Cardiac fibroblast (primary cell): ENCODE results near the gene FITM1.
A peak's percentile ranks its signal among the peaks of the same experiment; 100 is the strongest.

ENCODE experiments used
- DNase-seq, 2 donors: peaks; one replicate each; pipeline versions ENCODE4 v3.0.0 to v3.0.0-alpha.2; 2010; ENCODE audit warnings: low read depth in 2 of 2
- H3K4me3 ChIP-seq, 2 donors: replicated peaks in 1 of 2; 1 replicate in 1 of 2; 2 replicates in 1 of 2; pipeline ENCODE4 v1.5.1; 2011; ENCODE audit warnings: low read depth in 2 of 2, low read length in 2 of 2, mild to moderate bottlenecking in 2 of 2, moderate library complexity in 1 of 2
- TF ChIP-seq, protein P1 (sequence below): IDR thresholded peaks from one replicate; pipeline ENCODE4 v1.5.1; 2011; ENCODE audit warnings: low read depth, mild to moderate bottlenecking, low read length, inconsistent platforms

Gene FITM1

DNA sequence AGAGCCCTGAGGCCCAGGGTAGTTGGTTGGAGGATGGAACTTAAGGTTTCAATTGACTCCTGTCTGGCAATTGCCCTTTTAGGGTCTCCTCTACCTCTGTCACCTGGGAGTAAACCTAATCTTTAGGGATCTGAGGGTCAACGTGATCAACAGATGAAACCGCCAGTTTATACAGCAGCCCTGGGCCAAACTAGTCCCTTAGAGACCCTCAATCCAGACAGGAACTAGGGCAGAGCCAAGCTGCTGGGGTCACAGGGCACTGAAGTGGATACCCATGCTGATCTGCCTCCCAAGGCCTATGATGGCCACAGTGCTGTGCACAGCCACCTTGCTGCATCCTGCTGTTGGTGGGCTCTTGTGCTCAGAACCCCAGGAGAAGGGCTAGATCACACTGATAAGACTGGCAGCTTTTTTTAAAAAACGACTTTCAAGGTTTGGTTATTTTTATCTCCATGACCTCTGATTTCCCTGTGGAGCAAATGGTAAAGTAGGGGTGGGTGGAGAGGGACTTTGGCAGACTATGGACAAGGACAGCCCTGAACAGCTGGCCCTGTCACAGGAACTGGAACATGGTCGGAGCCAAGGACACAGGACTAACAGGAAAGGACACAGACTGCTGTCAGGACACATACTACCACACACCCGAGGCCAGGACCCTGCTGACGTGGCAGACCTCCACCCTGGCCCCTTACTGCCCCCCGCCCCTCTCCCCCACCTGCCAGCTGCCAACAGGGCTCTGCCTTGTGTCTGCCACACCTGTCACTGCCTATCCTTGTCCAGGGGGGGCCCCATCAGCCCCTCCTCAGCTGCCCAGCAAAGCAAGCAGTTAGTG, 474 bp downstream of the FITM1 start:
- no peak for DNase-seq
- TF ChIP-seq, protein P1, sequence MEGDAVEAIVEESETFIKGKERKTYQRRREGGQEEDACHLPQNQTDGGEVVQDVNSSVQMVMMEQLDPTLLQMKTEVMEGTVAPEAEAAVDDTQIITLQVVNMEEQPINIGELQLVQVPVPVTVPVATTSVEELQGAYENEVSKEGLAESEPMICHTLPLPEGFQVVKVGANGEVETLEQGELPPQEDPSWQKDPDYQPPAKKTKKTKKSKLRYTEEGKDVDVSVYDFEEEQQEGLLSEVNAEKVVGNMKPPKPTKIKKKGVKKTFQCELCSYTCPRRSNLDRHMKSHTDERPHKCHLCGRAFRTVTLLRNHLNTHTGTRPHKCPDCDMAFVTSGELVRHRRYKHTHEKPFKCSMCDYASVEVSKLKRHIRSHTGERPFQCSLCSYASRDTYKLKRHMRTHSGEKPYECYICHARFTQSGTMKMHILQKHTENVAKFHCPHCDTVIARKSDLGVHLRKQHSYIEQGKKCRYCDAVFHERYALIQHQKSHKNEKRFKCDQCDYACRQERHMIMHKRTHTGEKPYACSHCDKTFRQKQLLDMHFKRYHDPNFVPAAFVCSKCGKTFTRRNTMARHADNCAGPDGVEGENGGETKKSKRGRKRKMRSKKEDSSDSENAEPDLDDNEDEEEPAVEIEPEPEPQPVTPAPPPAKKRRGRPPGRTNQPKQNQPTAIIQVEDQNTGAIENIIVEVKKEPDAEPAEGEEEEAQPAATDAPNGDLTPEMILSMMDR: no peak
- H3K4me3 ChIP-seq: no peak overlapping the region

DNA sequence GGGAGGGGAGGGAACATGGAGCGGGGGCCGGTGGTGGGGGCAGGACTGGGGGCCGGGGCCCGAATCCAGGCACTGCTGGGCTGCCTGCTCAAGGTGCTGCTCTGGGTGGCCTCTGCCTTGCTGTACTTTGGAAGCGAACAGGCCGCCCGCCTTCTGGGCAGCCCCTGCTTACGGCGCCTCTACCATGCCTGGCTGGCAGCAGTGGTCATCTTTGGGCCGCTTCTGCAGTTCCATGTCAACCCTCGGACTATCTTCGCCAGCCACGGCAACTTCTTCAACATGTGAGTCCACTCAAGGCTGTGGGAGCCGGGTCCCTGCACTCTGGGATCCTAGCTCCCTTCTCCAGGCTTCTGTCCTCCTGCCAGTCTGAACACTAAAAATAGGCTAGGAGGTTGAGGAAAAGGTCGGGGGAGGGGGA, 1.1 kb downstream of the FITM1 start:
- H3K4me3 ChIP-seq: no peak overlapping the region
- TF ChIP-seq, protein P1: no peak
- DNase-seq: no peak

DNA sequence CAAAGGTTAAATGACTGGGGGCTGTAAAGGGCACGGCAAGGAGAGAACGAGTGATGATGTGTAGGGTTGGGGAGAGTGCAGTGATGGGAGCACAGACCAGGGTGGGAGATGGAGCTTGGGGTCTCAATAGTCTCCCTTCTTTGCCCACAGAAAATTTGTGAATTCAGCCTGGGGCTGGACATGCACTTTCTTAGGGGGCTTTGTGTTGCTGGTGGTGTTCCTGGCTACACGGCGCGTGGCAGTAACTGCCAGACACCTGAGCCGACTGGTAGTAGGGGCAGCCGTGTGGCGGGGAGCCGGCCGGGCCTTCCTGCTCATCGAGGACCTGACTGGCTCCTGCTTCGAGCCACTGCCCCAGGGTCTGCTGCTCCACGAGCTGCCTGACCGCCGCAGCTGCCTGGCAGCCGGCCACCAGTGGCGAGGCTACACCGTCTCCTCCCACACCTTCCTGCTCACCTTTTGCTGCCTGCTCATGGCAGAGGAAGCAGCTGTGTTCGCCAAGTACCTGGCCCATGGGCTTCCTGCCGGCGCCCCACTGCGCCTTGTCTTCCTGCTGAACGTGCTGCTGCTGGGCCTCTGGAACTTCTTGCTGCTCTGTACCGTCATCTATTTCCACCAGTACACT, 1.7 kb downstream of the FITM1 start:
- H3K4me3 ChIP-seq: no peak overlapping the region

DNA sequence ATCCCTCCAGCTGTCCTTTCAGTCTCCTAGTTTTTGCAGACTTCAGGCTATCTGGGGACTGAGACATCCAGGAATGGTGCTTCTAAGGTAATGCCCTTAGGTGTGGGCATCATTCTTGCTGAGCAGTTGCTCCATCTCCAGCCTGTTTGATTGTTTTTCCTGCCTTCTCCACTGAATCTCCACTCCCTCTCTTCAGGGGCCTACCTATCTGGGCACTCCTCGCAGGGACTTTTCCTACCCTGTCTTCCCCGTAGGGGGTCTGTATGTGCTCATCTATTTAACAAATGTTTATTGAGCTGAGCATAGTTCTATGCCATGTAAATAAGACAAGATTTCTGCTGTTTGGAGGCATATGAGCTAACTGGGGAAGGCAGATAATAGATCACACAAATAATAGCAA, 2.5 kb downstream of the FITM1 start:
- H3K4me3 ChIP-seq: no peak overlapping the region
- TF ChIP-seq, protein P1: no peak
- DNase-seq: no peak

More for the DNA sequence above, 1.7 kb downstream of the FITM1 start:
- DNase-seq: no peak
- TF ChIP-seq, protein P1: no peak

DNA sequence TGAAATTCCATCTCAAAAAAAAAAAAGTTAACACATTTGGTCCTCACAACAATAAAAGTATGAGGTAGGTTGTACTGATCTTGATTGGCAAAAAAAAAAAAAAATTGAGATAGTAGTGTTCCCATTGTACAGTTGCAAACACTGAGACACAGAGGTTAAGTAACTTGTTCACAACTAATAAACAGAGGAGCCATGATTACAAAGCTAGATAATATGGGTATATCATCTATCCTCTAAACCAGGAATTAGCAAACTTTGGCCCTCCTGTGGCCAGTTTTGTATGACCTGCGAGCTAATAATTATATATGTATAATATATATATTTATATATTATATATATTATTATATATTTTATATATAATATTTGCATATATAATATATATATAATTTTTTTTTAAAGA, 3.3 kb downstream of the FITM1 start:
- TF ChIP-seq, protein P1: no peak
- no peak overlapping the region for H3K4me3 ChIP-seq
- DNase-seq: no peak

DNA sequence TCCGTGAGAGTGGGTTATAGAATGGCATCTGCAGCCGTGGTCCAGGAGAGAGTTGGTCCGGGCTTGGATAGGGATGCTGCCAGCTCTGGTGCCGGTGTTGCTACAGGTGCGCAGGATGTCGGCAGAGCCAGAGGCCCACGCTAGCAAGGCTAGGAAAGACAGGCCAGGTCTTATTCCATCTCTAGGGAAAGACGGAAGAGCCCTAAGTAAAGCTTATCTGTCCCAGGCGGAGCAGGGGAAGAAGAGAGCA, 5.0 kb downstream of the FITM1 start:
- DNase-seq: no peak
- H3K4me3 ChIP-seq: peak overlapping the region; percentile 76 to 89
- TF ChIP-seq, protein P1: no peak
